ENCODE measurements around the gene GRIP2.

GRIP2 gene

DNA sequence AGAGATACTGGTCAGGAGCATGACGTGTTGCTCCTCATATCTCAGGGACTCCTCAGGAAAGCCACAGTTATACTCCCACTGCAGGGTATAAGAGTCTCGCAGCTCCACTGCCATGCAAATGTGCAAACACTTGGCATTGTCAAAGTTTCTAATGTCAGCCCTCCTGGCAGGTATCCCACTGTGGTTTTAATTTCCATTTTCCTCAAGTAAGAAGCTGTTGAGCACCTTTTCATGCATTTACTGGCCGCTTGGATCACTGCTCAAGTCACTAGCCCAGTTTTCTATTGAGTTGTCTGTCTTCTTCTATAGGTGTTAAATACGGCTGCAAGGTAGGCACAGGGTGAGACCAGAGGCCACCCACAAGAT is 41.9 kb upstream of the GRIP2 start:
- DNase-seq, result no peak
- H3K36me3 ChIP-seq, result no peaks in the 10 kb centered on the region
- H3K27me3 ChIP-seq, result peaks cover 0 to 23% of the 10 kb centered on the region in 2 donors
- no peak overlapping the region for H3K4me3 ChIP-seq
- intact Hi-C loops (cut with DNase I; ENCODE audit: low total_unique reads), result no loop called here
- no peaks in the 10 kb centered on the region for H3K4me1 ChIP-seq
- H3K9me3 ChIP-seq, result no peaks in the 10 kb centered on the region
- TF ChIP-seq, protein P1, sequence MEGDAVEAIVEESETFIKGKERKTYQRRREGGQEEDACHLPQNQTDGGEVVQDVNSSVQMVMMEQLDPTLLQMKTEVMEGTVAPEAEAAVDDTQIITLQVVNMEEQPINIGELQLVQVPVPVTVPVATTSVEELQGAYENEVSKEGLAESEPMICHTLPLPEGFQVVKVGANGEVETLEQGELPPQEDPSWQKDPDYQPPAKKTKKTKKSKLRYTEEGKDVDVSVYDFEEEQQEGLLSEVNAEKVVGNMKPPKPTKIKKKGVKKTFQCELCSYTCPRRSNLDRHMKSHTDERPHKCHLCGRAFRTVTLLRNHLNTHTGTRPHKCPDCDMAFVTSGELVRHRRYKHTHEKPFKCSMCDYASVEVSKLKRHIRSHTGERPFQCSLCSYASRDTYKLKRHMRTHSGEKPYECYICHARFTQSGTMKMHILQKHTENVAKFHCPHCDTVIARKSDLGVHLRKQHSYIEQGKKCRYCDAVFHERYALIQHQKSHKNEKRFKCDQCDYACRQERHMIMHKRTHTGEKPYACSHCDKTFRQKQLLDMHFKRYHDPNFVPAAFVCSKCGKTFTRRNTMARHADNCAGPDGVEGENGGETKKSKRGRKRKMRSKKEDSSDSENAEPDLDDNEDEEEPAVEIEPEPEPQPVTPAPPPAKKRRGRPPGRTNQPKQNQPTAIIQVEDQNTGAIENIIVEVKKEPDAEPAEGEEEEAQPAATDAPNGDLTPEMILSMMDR (IDR thresholded peaks at IDR 0.05), result no peak
- no peak overlapping the region for H3K27ac ChIP-seq

DNA sequence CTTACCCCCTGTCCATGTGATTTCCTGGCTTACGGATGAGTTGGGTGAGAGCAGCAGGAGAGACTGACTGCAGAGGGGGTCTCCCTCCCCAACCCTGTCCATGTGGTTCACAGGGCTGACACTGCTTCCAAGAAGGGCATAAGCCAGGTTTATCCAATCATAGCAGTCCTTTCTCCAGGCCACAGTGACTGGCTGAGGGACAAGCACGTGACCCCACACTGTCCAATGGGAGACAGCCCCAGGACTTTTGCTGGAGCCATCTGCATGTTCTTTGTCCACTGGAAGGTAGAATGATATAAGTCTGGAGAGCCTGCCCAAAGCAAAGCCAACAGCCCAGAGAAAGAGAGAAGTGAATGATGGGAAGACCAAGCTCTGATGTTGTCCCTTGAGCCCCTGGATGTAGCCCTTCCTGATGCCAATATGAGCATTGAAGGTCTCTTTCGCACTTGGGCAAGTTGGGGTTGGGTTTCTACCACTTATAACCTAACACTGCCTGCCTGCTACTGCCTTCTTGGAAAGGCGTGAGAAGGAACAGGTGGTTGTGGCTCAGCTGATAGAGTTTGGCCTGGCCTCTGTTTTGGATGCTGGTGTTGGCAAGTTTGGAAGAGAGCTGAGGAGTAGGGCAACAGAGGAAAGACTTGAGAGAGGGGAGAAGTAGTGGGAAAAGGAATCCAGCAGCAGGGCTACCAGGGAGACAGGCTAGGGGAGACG is 41.3 kb upstream of the GRIP2 start:
- no peaks in the 10 kb centered on the region for H3K9me3 ChIP-seq
- no peak overlapping the region for H3K4me3 ChIP-seq
- DNase-seq, result no peak
- no peaks in the 10 kb centered on the region for H3K4me1 ChIP-seq
- no peak overlapping the region for H3K27ac ChIP-seq
- TF ChIP-seq, protein P1 (IDR thresholded peaks at IDR 0.05), result no peak
- peaks cover 0 to 21% of the 10 kb centered on the region in 2 donors for H3K27me3 ChIP-seq
- intact Hi-C loops (cut with DNase I; ENCODE audit: low total_unique reads), result no loop called here
- H3K36me3 ChIP-seq, result no peaks in the 10 kb centered on the region

DNA sequence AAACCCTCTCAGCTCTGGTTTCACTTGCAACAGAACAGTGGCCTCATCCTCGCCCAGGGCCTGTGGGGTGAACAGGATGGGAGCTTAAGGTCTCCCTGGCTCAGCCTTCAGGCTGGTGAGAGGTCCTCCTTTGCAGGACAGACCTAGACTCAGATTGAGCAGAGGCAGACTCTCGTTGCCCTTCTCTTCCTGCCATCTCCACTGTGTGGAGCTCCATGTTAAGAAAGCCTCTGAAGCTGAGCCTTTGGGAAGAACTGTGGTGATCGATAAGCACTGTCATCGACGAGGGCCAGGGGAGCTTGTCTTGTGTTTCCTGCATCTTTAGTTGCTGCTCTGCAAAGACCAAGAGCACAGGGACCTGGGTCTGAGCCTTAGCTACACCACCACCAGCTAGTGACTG is 37.8 kb upstream of the GRIP2 start:
- Histone ChIP-seq H3K27me3 (peaks cover 0 to 21% of the 10 kb centered on the region in 2 donors), H3K4me1 (no peaks in the 10 kb centered on the region), H3K9me3 (no peaks in the 10 kb centered on the region), H3K36me3 (no peaks in the 10 kb centered on the region), H3K27ac (no peak overlapping the region), H3K4me3 (no peak overlapping the region)
- no peak for DNase-seq
- intact Hi-C loops (cut with DNase I; ENCODE audit: low total_unique reads), result no loop called here
- TF ChIP-seq, protein P1 (IDR thresholded peaks at IDR 0.05), result no peak

DNA sequence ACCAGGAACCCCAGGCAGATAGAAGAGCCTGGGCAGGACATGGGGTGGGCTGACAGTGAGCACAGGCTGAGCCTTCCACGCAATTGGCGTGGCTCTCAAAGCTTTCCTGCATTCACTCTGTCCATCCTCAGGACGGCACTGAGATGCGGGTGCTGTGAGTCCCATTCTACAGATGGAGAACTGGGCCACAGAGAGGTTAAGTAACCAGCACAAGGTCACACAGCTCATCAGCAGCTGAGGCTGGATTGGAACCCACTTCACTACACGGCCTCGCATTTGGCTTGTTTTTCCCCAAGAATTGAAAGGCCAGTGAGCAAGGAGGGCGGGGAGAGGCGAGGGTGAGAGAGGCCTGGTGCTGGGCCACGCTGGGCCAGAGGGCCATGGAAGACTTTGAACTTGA is 36.0 kb upstream of the GRIP2 start:
- Histone ChIP-seq H3K27me3 (peaks cover 0 to 26% of the 10 kb centered on the region in 2 donors), H3K27ac (no peak overlapping the region), H3K36me3 (no peaks in the 10 kb centered on the region), H3K4me3 (no peak overlapping the region), H3K9me3 (no peaks in the 10 kb centered on the region), H3K4me1 (no peaks in the 10 kb centered on the region)
- TF ChIP-seq, protein P1 (IDR thresholded peaks at IDR 0.05), result no peak
- no peak for DNase-seq
- intact Hi-C loops (cut with DNase I; ENCODE audit: low total_unique reads), result no loop called here

DNA sequence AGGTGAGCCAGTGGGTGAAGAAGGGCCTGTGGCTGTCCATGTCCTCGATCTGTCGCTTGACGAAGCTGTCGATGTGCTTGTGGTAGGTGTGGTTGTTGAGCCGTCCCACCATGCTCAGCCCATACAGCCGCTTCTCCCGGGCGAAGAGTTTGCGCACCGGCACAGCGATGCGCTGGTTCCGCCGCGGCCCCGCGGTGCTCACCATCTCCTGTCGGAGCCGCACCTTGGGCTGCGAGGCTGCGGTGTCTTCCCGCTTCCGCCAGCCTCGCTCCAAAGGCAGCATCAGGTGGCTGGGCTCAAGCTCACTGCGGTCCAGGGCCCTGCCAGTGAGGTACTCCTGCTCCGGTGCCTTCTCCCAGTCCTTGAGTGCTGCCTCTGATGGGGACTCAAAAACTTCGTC is 34.0 kb upstream of the GRIP2 start:
- Histone ChIP-seq H3K36me3 (no peaks in the 10 kb centered on the region), H3K27ac (no peak overlapping the region), H3K4me1 (no peaks in the 10 kb centered on the region), H3K9me3 (no peaks in the 10 kb centered on the region), H3K4me3 (no peak overlapping the region), H3K27me3 (peaks cover 0 to 35% of the 10 kb centered on the region in 2 donors)
- TF ChIP-seq, protein P1 (IDR thresholded peaks at IDR 0.05), result no peak
- no peak for DNase-seq
- intact Hi-C loops (cut with DNase I; ENCODE audit: low total_unique reads), result no loop called here

DNA sequence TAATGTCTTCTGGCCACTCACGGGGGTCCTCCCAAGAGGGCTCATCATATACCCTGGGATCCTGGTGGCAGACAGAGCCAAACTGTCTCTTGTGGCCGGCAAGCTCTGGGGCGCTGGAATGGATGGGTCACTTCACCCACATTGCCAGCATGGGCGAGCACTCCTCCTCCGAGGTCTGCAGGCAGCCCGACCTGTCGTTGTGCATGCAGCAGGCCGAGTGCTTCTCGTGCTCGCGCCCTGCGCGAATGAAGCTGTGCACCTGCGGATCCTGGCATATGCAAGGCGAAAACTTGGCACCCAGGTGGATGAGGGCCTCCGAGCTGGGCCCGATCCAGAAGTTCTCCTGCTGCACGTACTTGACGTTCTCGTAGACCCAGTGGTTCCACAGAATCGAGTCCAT is 33.6 kb upstream of the GRIP2 start:
- intact Hi-C loops (cut with DNase I; ENCODE audit: low total_unique reads), result no loop called here
- H3K4me3 ChIP-seq, result no peak overlapping the region
- H3K9me3 ChIP-seq, result no peaks in the 10 kb centered on the region
- no peaks in the 10 kb centered on the region for H3K36me3 ChIP-seq
- TF ChIP-seq, protein P1 (IDR thresholded peaks at IDR 0.05), result no peak
- H3K27ac ChIP-seq, result no peak overlapping the region
- H3K4me1 ChIP-seq, result no peaks in the 10 kb centered on the region
- peaks cover 0 to 38% of the 10 kb centered on the region in 2 donors for H3K27me3 ChIP-seq
- DNase-seq, result no peak

All from tibial artery (tissue), 4 donors.